Limb (tissue), 2 donors: Measurements from ENCODE around the gene CD63.

Experiments used
- DNase-seq, 2 donors: peaks; one replicate each; pipeline ENCODE4 v3.0.0-alpha.2; 2016; ENCODE audit errors: extremely low spot score in 2 of 2

The CD63 gene

GRCh38 chr12:55706568-55707218 lies 22.1 kb downstream of the CD63 start:
- no peak for DNase-seq

DNA sequence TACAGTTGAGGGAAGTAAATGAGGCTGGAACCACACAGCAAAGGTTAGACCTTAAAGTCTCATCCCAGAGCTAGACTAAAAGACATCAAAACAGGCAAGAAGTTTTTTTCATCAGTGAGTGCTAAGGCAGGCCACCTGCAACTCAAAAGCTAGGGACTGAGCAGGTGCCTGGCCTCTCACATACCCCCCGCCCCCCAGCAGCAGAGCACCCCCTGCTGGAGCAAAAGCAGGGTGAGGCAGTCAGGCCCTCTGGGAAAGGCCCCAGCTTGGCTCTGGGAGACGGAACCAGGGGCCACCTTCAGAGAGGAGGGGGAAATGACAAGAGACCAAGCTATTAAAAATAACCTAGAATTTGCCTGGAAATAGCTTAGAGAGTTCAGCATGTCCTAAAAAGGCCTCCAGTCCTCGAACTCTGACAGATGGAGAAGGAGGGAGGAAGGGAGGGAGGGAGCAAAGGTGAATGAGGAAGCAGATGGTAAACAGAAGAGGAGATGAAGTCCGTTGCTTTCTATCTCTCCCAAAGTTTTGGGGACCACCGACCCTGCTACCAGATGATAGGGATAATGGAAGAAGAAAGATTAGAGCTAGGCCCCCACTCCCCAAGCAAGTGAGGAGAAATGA lies 22.9 kb downstream of the CD63 start:
- DNase-seq: no peak

DNA sequence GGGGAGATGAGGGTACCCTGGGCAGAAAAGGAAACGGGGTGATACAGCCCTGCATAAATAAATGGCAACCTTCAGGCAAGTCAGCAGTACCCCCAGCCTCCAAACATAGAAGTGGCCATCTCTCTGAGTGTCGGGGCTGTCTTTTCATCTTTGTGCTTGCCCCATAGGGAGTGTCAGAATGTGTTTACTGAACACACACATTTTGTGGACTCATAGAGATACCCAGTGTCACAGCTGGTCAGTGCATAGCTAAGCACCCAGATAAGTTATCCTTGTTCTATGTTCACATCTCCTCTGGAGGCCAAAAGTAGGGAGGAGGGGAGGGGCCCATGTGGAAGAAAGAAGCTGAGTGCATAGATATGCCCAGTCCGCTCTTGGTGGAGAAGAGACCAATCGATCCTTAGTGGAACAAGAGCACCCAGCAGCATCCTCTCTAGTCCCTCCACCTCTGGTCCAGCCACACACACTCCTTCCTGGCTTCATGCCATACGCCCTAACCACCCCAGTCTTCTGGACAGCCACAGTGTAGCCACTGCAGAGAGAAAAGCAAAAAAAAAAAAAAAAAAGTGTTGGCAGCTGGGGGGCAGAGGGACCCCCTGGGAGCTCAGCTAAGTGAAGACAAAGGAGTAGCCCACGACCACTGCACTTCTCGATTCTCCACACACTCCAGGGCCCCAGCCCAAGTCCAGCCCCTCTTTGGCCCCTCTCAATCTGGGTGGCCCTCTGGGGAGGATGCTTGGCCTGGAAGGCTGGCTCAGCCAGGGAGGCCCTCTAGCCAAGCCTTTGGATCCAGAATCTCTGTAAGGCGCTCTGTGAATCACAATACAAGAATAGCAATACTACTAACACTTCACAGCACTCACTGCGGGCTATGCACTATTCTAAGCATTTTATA lies 23.7 kb downstream of the CD63 start:
- DNase-seq: no peak

- peak; percentile 66 to 74 for DNase-seq
These were observed 24.7 kb downstream of the CD63 start for GRCh38 chr12:55703901-55704761.

DNA sequence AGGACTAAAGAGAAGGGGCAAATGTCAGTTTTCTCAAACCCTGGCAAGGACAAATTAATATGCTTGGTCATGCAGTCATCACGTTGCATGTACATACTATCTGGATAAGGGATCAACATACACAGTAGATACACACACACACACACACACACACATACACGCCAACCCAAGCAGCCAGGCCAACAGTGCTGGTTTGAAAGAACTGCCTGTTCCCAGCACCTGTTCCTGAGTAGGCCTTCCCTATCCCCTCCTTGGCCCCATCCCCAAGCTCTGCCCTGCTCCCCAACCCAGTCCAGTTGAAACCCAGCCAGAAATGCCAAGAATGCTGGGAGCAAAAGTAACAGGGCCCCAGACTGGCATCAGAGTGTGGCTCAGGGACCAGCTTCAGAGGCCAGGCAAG lies 25.5 kb downstream of the CD63 start:
- peak; percentile 70 to 75 for DNase-seq

DNA sequence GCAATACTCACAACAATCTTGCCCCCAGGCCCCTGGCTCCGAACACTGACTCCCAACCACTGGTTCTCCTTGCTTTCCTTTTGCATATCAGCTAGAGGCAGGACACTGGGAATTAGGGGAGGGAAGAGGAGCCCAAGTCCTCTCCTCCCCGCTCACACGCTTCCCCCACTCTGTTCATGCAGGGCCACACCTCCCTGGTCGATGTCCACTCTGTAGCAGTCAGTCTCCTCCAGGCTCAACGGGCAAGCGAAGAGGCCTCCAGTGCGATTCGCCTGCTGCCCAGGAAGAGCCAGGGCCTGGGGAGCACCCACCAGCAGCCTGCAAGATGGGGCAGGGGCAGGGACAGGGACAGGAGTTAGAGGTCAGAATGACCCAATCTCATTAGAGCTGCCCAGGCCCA lies 25.9 kb downstream of the CD63 start:
- no peak for DNase-seq

- no peak for DNase-seq
These were observed 28.4 kb downstream of the CD63 start for GRCh38 chr12:55700255-55701018.

DNA sequence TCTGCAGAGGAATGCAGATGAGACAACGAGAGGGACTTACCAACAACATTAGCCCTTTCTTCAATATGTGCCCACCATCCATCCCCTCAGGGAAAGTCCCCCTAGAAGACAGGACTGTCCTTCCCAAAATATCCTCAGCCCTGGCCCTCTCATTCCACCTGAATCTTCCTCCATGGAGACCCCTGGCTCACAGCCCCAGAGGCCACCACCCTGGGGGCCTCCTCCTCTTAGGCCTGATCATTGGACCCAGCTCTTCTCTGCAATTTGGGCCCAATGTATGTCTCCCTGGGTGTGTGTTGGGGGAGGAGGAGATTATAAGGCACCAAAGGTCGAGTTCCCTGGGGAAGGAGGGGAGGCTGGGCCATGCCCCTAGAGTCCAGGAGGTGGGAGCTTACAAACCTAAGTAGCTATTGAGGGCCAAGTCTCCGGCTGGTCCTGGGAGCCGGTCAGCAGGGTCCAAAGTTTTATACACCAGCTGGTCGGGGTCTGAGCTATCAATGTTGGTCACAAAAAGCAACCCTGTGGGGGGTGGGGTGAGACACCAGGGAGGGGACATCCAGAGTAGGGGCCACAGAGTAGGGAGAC lies 29.2 kb downstream of the CD63 start:
- no peak for DNase-seq

GRCh38 chr12:55698965-55699364 lies 29.8 kb downstream of the CD63 start:
- no peak for DNase-seq

- DNase-seq: no peak
These were observed 30.4 kb downstream of the CD63 start for GRCh38 chr12:55698241-55698955.

GRCh38 chr12:55697686-55698085 lies 31.1 kb downstream of the CD63 start:
- no peak for DNase-seq

DNA sequence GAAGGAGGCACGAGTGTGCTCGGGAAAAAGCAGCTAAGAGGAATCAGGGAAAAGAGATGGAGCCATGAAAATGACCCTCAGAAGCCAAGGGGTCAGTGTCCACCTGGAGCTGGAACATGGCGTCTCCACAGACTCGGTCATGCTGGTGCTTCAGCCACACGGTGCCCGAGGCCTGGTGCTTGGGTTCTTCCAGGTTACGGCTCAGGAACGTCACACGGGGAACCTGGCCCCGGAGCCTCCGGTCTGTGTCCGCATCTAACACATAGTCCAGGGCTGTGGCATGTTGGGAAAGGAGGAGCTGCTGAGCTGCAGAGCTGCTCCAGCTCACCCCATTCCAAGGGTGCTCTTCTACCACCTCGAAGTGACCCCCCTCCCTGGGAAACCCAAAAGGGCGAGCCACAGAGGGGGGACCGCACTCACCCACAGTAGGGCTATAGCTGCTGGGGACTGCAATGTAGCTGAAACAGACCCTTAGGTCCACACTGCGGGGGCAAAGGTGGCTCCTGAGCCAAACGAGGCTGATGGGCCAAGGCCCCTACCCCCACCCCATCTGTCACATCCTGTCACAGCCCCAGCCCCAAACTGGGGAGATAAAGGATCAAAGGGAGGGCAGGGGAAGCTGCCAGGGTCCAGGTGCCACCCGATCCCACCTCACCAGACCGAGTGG lies 31.9 kb downstream of the CD63 start:
- DNase-seq: no peak

GRCh38 chr12:55696141-55696540 lies 32.7 kb downstream of the CD63 start:
- no peak for DNase-seq

DNA sequence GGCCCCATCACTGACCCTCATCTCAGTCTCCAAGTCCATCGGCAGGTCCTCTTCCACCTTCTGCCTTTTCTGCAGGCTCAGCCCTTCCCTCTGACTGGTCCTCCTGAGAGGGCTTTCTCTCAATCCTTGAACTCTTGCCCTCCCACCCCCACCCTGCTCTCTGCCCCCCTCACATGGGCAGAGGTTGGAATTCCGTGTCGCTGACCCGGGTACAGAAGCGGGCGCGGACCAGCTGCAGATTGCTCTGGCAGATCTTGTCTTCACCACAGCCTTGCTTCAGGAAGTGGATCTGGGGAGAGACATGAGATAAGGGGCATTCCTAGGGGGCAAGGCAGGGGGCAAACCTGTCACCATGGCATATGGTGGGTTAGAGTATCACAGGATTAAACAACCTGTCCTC lies 33.5 kb downstream of the CD63 start:
- DNase-seq: no peak

DNA sequence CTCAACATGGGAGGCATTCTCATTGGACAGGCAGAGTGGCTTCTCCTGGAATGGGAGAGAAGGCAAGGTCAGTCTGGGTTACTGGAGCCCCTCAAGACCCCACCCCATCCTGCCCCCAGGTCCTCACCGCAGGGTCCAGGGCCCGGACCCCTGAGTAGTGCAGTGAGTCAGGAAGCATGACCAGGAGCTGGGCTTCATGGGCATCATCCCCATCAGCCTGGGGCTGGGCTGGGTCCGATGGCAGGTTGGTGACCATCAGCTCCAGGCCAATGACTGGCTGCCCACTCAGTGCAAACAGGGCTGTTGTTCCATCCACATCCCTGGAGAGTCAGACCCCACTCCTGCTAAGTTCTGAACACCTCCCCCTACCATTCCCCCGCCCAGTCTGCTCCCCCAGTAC lies 34.2 kb downstream of the CD63 start:
- no peak for DNase-seq

GRCh38 chr12:55694188-55694515 lies 34.7 kb downstream of the CD63 start:
- no peak for DNase-seq

DNA sequence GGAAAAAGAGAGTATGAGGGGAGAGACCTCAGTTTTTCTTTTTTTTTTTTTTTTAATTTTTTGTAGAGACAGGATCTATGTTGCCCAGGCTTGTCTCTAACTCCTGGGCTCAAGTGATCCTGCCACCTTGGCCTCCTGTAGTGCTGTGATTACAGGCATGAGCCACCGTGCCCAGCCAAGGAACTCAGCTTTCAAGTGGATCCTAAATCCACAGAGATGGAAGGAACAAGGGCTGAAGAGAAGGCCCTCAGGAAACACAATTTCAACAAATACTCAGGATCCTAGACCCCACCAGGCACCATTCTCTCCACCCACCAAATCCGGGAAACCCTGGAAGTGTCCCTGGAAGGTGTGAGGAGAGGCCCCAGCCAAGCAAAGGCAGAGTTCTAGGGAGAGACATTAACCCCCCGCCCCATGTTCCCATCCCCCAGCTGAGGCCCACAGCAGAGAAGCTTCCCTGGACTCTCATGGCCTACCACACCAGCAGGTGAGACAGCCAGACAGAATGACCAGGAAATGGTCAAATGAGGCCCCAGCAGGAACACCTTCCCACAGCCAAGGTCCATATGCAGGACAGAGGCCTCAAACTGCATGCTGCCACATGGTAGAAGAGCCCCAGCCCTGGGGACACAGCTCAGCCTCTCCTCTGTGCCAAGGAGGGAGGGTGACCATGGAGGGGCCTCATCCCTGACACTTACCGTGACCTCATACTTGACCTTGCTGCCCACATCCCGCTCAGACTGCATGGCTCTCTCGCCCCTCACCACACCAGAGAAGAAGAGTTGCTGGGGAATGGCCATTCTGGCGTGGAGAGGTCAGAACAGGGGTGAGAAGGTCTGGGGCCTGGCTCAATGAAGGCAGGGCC lies 35.3 kb downstream of the CD63 start:
- no peak for DNase-seq

DNA sequence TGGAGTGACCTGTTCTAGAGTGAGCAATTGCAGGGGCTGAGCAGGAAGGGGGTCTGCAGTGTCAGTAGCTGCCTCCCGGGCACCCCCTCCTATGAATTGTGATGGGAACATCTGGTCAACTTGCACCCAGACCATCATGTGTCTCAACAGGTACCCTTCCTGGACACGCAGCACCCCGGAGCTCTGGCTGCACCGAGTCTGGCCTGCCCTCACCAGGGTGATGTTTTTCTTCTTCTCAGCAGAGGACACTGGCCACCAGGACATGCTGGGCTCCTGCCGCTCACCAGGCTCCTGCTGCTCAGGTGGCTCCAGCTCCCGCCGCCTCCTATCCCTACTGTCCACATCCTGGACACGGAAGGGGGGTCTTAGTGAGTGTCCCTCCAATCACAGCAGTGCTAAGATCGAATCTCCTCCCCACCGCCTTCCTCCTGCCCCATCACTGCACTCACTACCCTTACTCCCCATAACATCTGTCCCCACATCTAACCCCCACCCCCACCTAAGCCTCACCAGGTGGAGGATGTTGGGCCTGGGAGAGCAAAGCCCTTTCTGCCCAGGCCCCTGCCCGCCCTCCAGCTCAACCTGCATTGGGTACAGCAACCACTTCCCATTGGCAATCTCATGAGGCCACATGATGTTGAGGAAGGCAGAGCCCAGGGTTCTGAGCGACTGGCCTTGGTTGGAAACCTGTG lies 36.0 kb downstream of the CD63 start:
- no peak for DNase-seq
